Measurements from ENCODE around the gene PIK3AP1. TPM values are rescaled to one million over a fixed set of nuclear protein-coding genes. Genes with fewer than 3 reads are reported as not detected.
"Not testable (repeated sequence)": the region's sequence is repeated elsewhere in the genome, so short reads cannot be mapped to it uniquely, and the experiment has no call there.

PIK3AP1 gene
- total RNA-seq, 1 donor from 2014 or later: 9.8 TPM

- DNase-seq: no peak
Measured at GRCh38 chr10:96695975-96696634, 24.2 kb downstream of the PIK3AP1 start.

DNA sequence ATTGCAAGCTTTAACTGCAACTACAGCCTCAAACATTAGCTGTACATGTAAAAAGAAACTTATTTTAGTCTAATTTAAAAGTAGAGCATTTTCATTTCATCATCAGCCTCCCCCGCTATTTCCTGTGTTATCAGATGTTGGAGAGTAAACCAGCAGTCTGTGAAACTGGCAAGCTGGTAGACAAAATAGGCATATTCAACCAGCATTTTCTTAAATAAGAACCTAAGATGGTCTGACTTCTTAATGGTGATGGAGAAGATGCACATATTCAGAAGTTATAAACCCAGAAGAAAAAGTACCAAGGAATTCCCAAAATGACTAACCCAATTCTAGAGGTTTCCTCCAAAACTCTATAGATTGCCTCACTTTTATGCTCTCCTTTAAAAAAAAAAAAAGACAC, 24.9 kb downstream of the PIK3AP1 start:
- no peak for DNase-seq

- no peak for DNase-seq
Measured at GRCh38 chr10:96693431-96693830, 26.9 kb downstream of the PIK3AP1 start.

DNA sequence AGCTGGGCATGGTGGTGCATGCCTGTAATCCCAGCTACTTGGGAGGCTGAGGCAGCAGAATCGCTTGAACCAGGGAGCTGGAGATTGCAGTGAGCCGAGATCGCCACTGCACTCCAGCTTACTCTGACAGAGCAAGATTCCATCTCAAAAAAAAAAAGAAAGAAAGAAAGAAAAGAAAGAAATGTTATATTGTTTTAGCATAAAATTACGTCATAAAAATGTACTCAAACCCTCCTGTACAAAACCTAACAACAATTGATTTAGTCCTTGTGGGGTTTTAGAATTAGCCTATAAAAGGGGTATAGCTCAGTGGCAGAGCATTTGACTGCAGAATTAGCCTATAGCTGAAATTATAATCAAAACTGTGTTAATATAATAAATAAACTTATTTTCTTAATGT, 27.9 kb downstream of the PIK3AP1 start:
- DNase-seq: no peak

DNA sequence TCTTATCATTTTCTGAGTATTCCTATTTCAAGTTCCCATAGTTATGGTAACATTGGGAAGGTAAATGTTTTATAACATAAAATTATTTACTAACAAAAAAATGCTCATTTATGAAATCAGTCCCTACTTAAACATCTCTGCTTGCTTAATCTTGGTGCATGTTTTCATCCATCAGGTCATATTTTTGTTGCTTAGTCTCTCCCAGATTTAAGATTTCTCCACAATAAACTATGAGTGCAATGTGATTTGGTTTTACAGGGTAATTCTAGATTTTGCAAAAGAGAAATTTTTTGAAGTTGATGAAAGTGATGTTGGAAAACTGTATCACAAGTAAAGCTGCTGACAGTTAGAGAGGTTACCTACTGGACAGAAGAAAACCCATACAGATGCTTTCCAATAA, 28.6 kb downstream of the PIK3AP1 start:
- no peak for DNase-seq

DNA sequence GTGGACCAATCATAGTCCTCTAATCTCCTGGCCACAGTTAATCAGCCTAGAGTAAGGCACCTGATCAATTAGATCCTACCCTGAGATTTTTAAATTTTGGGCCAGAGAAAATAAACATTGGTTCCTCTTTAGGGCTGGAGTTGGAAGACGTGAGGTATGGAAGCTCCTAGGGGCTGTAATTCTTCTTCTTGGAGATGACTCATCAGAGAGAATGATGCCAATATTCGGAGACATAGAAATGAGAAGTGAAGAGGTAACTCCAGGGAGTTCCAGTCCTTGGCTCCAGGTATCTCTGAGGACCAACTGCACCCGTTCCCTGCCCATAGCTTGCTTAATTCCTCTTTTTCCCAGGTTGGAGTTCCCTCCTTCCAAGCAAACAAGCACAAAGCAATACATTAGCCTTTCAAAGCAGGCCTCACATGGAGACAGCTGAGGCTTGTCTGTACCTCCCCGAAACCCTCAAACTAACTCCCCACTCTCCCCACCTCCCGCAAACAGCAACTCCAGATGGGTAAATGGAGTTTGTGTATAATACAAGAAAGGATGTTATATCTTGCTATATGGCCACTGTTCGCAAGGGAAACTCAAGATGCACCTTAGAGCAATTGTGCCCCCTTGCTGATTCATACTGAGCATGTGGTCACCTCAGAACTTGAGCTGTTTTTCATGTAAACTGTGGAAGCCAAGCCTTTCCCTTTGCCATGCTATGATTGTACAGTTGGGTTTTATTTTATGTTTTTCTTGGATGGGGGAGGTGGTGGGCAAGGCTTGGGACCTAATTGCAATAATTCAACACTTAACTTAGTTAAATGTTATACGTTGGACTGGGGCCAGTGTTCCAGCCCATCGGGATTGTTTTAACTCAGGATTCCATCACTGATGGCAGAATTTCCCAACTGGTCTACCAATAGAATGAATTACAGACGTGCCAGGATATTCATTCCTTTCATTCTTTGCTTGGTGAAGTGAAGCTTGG, 29.3 kb downstream of the PIK3AP1 start:
- DNase-seq: no peak

DNA sequence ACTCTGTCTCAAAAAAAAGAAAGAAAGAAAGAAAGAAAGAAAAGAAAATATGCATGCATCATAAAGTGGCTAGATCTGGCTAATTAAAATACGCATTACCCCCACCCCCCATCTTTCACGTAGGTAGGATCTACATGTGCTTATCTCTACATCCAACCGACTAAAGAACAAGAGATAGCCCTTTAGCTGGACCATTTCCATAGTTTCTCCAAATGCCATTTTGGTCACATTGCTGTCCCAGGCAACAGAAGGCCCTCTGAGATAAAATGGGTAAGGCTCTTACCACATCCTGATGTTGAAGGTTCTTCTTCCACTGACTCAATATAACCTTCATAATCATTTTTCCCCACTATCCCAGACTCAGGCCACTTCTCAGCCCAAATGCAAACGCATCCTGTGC, 31.5 kb downstream of the PIK3AP1 start:
- no peak for DNase-seq

DNA sequence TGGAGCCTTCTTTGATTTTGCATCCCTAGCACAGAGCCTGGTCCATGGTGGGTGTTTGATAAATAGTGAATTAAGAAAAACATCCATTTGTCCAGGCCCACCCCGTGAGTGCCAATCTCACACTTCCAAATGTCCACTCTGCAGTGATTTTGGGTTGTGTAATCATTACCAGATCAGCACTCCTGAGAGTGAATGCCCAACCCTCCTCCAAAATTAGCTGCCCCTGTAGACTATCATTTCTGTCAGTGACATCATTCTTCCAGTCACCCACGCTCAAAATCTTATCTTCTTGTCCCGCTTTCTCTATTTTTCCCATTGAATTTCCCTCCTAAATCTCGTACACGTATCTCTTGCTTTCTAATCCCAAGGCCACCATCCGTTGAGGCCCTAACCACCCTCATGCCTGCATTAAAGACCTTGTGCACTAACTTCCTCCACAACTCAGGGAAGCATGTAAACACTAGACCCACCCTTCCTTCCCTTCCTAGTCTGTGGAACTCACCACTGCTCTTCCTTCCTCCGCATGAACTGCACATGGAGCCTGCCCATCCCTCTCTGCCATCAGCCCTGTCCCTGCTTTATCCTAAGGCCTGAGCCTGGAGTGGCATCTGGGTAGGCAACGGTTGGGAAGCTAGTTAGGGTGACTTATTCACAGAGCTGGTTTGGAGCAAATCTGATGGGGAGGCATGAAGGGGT, 32.8 kb downstream of the PIK3AP1 start:
- no peak for DNase-seq

DNA sequence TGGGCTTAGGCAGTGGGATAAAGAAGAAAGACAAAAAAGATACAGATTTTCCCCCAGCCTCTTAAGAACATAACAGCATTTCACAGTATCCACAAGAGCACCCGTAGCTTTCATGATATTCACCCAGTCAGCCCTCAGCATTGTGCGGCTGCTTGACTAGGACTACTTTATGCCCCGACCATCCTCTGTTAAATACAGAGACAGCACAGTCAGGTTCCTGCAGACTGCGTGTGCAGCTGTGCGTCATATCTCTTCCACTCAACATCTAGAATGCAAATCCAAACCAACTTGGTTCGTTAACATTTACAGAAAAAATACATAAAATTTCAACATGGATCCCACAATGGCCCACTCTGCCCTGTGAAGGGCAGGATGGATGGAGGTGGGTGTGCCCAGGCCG, 33.8 kb downstream of the PIK3AP1 start:
- DNase-seq: no peak

DNA sequence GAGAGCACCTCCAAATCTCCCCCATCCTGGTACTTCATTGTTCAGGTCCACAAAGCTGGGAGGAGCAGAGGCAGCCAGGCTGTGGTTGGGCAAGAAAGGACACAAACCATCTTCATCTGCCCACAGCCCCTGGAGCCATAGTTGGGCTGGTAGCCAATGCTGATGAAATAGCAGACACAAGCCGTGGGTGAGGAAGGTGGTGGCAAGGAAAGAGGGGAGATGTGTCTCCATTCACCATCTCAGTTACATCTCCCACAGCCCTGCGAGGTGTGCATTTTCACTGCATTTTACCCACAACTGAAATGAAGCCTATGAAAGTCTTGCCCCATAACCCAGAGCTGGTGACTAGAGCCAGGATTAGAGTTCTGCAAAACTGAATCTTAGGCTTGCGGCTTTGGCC, 35.0 kb downstream of the PIK3AP1 start:
- DNase-seq: no peak

GRCh38 chr10:96684826-96685225, 35.5 kb downstream of the PIK3AP1 start:
- DNase-seq: no peak

- no peak for DNase-seq
Measured at GRCh38 chr10:96683710-96684109, 36.6 kb downstream of the PIK3AP1 start.

- DNase-seq: no peak
Measured at GRCh38 chr10:96683065-96683464, 37.2 kb downstream of the PIK3AP1 start.

GRCh38 chr10:96681524-96681923, 38.8 kb downstream of the PIK3AP1 start:
- no peak for DNase-seq

DNA sequence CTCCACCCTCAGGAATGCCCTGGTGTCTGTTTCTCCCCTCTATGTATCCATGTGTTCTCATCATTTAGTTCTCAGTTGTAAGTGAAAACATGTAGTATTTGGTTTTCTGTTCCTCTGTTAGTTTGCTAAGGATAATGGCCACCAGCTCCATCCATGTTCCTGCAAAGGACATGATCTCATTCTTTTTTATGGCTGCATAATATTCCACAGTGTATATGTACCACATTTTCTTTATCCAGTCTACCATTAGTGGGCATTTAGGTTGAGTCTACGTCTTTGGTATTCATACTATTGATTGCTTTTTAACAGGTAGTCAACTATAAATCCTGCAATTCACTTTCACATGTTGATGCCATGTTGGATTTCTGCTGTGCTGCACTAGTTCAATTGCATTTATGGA, 39.9 kb downstream of the PIK3AP1 start:
- not testable (repeated sequence) for DNase-seq

GRCh38 chr10:96678725-96679124, 41.6 kb downstream of the PIK3AP1 start:
- no peak for DNase-seq

- DNase-seq: no peak
Measured at GRCh38 chr10:96676272-96677112, 43.8 kb downstream of the PIK3AP1 start.

GRCh38 chr10:96675846-96676245, 44.5 kb downstream of the PIK3AP1 start:
- no peak for DNase-seq

- peak; percentile 3 for DNase-seq
Measured at GRCh38 chr10:96673318-96674099, 46.8 kb downstream of the PIK3AP1 start.

DNA sequence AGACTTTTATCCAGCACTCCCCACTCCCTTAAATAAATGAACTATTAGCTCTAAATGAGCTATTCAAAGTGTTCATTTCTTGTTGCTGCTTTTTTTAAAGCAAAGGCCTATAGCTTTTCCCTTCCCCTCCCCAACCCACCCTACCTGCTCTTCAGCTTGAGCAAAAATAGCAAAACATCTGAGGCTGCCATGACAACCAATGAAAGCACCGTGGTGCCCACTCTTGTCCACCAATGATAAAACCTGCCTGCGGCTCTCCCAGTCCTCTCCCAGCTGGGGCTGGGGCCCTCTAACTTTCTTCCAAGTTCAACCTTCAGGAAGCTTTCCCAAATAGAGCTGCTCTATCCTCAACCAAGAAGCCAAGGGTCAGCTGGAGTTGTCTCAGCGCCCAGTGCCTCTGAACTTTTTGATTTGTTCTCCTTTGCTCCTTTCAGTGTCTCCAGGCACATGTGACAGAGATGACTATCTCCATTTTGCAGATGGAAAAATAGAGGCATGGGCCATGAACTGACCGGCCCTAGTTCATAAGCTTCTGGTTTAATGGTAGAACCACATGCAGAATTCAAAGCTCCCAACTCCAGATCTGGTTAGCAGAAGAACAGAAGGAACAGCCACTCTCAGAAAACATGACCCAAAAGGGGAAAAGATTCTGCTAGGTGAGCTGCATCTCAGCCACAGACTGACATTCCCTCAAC, 47.7 kb downstream of the PIK3AP1 start:
- no peak for DNase-seq
